ENCODE measurements around the gene CDH22. TPM values are rescaled to one million over a fixed set of nuclear protein-coding genes. Genes with fewer than 3 reads are reported as not detected.

The CDH22 gene
- total and polyA plus RNA-seq, 10 of the 15 experiments (the other 5 are each of a cell fraction or from before 2014, with no cell fraction given), result not detected

GRCh38 chr20:46303176-46303956 lies 4.9 kb downstream of the CDH22 start:
- ChIA-PET CTCF (interaction anchor here (1.0 to 4.0 kb wide), 2 partner anchors 46 to 135 kb away, joined by 3 to 56 read pairs; no protein-coding TSS in a partner anchor), POLR2A (no interaction called here), RAD21 (ENCODE audit: unreplicated experiment) (no interaction called here), SMC1A (ENCODE audit: uncharacterized antibody, unreplicated experiment) (no interaction called here)
- TF ChIP-seq STAT1 (conservative IDR thresholded peaks at IDR 0.05) (no peak), SIN3A (IDR thresholded peaks at IDR 0.05; ENCODE audit: low read depth, low read length) (no peak), BMI1 (IDR thresholded peaks at IDR 0.05; ENCODE audit: borderline replicate concordance) (no peak), CHD1 (IDR thresholded peaks at IDR 0.05; ENCODE audit: low read depth, low read length) (no peak), SREBF1 (IDR thresholded peaks at IDR 0.05; ENCODE audit: low read length) (no peak), SREBF2 (IDR thresholded peaks at IDR 0.05; ENCODE audit: low read length) (no peak), NR2C1 (IDR thresholded peaks at IDR 0.05) (no peak), BACH1 (IDR thresholded peaks at IDR 0.05; ENCODE audit: borderline replicate concordance) (no peak), RELB (IDR thresholded peaks at IDR 0.05; ENCODE audit: low read depth) (no peak), BCL3 (IDR thresholded peaks at IDR 0.05; ENCODE audit: borderline replicate concordance, insufficient read depth, low read depth, low read length, poor library complexity, severe bottlenecking) (no peak), ZNF592 (IDR thresholded peaks at IDR 0.05) (no peak), ZBTB33 (IDR thresholded peaks at IDR 0.05) (no peak), KAT2A (conservative IDR thresholded peaks at IDR 0.05; ENCODE audit: control insufficient read depth, low read depth, low read length) (no peak)
- in situ Hi-C loops (cut with MboI), result no loop called here
- no peaks in the 10 kb centered on the region for H3K36me3 ChIP-seq (ENCODE audit: control insufficient read depth in 2 of 2, insufficient read depth in 2 of 2, low read length in 1 of 2)
- no peak for DNase-seq (ENCODE audit: low read depth, low spot score)
- no peaks in the 10 kb centered on the region for H3K9me3 ChIP-seq (replicated peaks; ENCODE audit: control insufficient read depth, insufficient read depth, low read length)
- BruUV-seq (replicated peaks), result no TSS peak
- H4K20me1 ChIP-seq (ENCODE audit: control insufficient read depth, insufficient read depth), result no peaks in the 10 kb centered on the region
- H3K4me2 ChIP-seq (ENCODE audit: control insufficient read depth, insufficient read depth), result no peak overlapping the region
- peaks cover 0 to 12% of the 10 kb centered on the region in 2 experiments; a peak in 3 of 4 replicates for H3K27me3 ChIP-seq (replicated peaks in 1 of 2; ENCODE audit: control insufficient read depth in 2 of 2, insufficient read depth in 2 of 2, low read length in 1 of 2)
- ATAC-seq, result no peak
- no peak for FAIRE-seq
- H3K9ac ChIP-seq (ENCODE audit: control insufficient read depth, insufficient read depth, low read length), result no peak overlapping the region
- no peak overlapping the region for H3K4me3 ChIP-seq
- no peak overlapping the region for H2AFZ ChIP-seq (ENCODE audit: control insufficient read depth, low read depth, low read length)
- intact Hi-C loops (cut with micrococcal nuclease; ENCODE audit: unreplicated experiment), result no loop called here
- no peaks in the 10 kb centered on the region for H3K4me1 ChIP-seq (ENCODE audit: control insufficient read depth, insufficient read depth, low read length)
- no peaks in the 10 kb centered on the region for H3K79me2 ChIP-seq (ENCODE audit: control insufficient read depth, insufficient read depth, low read length)
- no peak overlapping the region for H3K27ac ChIP-seq (ENCODE audit: control insufficient read depth, insufficient read depth)
- WGBS (ENCODE audit: insufficient coverage, insufficient replicate concordance, low lambda C conversion rate, missing lambda C conversion rate), result 33% methylated on average over 11 of the region's 11 CpGs

Measured in GM12878 (cell line).